ENCODE data around the gene KCNJ15.
"Not testable (repeated sequence)": the region's sequence is repeated elsewhere in the genome, so short reads cannot be mapped to it uniquely, and the experiment has no call there.

KCNJ15 gene

DNA sequence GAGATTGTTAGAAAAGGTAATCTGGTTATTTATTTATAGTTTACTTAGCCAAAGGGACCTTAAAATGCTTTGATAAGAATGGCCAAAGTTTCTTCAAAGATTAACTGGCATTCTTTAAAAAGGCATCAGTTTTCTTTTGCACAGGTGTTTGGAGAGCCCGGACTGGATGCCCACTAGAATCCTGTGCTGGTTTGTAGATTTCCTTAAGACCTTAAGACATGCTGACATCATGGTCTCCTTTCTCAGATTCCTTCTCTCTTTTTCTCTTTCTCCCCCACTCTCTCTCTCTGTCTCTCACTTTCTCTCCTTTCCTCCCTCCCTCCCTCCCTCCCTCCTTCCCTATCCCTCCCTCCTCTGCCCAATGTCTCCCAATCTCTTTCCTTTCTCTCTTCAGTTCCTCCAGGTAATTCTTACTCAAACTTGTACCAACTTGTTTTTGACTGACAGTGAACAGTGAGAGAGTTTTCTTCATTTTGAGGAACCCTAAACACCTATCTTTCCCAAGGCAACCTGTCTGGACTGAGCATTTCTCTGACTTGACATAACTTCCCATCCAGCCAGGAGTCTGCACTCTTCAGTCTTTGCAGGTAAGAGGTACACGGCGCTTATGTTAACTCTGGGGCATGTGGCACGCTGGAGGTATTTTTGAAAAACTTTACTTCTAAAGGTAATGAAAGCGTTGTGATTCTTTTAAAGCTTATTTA lies at the start of gene KCNJ15:
KCNJ15 (plus strand) TSS at position 393 of the 704 bp plus-strand sequence. CDS start 42,271 bp downstream, outside the sequence.
- DNase-seq, result no peak

DNA sequence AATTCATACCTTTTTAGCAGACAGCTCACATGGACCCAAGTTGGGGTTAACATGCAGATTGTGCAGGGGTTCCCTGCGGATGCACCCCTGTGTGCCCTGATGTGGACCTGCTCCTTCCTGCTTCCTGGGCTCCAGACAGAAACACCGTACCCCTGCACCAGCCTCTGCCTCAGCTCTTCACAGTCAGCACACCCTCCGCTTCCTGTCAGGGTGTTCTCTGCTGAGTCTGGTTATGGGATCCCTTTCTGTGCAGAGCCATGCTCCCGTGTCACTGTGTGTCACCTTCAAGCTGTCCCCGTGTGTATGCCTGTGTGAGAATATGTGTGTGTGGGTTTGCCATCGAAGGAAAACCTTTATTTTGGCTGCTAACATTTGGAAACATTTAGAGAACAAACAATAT lies 48.7 kb upstream of the KCNJ15 start:
- DNase-seq, result no peak

DNA sequence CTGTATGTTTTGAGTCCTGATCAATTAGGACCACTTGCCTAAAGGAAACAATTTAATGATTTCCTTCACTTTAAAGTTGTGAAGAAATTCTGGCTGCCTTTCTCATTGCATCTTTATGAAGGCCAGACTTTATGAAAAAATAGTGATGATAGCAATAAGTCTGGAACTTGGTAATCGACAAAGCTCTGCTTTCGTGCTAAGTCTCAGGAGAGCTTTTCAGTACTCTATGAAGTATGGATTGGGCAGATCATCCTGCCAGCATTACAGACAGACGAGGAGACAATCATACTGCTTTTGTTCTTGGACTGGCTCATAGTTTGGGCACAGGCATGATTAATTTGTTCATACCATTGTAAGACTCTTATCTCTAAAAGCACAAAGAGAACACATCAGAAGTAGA lies 45.5 kb upstream of the KCNJ15 start:
- no peak for DNase-seq

DNA sequence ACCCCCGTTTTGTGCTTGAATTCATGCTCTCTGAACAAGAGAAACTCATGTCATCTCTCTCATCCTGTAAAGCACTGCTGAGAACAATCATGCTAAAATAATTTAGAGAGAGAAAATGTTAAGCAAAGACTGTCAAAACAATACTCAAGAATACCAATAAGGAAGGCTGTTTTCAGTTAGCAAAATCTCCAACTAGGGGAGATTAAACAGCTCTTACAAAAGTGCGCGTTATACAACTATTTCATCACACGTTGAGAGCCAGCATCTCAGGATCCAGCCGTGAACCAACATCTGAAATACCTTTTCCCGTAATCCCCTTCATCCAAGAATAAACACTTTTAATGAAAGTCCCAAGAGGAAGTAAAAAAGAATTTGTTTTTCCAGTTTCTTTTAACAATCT lies 44.1 kb upstream of the KCNJ15 start:
- DNase-seq, result no peak

DNA sequence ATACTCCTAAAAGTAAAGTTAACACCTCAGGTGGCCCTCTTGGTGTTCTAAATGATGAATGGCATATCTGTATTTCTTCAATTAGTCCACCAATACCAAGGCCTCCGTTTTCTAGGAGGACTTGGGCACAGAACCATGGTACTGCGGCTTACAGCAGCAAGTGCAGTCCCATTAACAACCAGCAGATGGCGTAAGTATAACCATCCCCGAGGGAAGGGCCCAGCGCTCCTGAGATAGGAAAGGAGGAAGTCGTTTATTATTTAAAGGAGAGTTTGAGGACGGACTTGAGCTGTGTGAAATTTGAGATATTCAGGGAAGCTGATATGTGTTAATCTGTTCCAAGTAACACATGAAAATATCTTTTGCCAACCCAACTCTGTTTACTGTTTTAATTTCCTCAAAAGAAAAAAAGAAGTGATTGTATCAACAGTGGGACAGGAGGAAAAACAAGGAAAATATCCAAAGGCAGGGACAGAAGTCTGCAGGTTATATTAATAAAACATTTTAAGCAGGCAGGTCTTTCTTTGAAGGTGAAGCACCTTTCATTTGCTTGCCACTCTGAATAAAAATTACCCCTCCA lies 37.7 kb upstream of the KCNJ15 start:
- DNase-seq, result peak; percentile 62

DNA sequence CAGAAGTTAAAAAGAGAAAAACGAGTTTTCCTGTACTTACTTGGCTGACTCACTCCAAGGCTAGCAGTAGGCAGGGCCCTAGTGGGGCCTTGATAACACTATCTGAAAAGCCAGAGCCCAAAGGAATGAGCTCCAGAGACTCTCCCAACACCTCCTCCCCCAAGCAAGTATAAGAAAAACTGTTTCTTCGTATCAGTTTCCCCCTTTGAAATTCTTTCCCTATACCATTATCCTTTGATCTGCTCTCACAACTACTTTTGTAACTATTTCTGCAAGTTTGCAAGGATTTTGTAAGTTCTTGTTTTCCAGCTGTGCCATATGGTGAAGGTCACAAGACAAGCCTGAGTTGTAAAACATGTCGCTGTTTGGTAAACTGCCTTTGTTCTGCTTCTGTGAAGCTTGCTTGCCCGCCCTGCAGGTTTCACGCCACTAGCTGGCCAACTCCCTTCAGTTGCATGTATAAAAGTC lies 36.5 kb upstream of the KCNJ15 start:
- DNase-seq, result no peak

DNA sequence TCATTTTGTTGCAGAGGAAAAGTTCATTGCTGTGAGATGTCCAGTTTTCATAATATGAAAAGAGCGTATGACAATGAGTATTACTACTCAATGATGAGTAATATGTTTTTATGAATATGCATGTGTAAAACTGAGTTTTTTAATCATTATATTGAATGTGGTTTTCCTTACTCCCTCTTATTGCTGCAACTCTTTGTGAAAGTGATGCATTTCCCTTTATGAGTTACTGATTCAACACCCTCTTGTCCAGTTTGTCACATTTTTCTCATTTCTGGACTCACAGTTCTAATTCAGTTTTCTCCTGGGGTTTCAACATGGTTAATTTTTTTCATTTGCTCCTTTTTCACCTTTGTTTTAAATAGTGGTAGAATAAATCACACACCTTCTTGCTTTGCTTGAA lies 35.2 kb upstream of the KCNJ15 start:
- no peak for DNase-seq

DNA sequence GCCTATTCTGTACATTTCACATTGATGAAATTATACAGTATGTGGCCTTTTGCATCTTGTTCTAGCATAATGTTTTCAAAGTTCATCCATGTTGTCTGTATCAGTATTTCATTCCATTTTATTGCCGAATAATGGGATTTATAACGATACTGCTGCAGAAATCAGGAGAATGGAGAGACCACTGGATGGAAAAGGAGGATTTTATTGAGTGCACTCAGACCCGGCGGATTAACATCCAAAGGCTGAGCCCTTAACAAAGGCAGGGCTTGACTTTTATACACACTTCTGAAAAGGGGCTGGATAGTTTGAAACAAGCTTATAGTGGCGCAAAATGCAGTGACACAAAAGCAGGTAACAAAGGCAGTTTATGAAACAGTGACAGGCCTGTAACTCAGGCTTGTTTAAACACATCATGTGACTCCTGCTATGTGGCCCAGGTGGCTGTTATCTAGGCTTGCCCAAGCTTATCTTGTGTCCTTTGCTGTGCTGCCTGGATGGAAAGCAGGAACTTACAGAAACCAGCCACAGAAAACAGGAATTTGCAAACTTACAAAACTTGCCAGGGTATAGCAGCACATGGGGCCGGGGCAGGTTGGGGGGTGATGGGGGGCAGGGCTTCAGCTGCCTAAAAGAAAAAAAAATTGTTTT lies 32.8 kb upstream of the KCNJ15 start:
- DNase-seq, result no peak

DNA sequence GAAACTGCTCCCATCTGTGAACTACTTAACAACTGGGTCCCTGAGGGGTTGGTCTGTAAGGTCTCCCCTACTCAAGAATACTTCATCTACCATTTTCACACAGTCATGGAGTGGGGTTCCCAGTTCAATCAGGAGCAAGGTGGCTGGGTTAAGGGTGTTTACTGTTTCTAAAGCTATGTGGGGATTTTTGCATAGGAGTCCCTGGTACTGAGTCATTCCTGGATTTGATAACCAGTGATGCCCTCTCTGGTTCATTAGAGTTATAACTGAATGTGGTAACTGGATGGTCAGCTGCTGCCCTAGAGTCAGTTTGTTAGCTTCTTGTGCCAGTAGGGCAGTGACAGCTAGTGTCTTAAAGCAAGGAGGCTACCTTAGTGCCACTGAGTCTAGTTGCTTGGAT lies 29.4 kb upstream of the KCNJ15 start:
- DNase-seq, result no peak

DNA sequence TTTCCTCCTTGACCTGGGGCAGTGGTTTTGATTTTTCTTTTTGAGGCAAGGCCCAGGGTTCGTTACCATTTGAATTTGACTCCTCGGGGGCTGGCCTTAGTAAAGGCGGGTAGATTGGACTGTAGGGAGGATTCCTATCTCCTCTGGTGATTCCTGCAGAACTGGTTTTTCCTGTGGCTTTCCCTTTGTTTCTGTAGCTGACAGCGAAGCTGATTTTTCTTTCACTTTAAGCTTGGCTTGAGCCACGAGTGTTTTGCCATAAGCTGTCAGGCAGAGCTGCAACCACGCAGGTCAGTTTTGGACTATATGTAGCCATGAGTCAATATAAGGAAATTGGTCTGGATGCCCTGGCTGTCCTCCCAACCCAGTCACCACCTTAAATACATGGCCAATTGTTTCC lies 28.7 kb upstream of the KCNJ15 start:
- no peak for DNase-seq

DNA sequence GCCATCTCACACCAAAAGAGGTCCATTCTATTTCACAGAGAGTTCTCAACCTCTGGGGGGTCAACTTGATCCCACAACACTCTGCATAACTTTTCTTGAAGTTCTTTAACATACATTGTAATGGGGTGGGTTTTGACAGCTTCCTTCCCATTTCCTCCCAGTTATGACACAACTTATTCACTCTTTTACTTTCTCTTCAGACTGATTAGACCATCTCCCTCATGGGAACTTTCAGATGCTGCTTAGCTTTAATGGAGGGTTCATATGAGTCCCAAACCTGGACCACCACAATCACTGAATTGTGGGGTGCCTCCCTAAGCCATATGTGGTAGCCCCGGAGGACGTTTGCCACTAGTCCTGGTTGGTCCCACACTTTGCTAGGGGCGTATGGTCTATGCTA lies 28.3 kb upstream of the KCNJ15 start:
- DNase-seq, result no peak

DNA sequence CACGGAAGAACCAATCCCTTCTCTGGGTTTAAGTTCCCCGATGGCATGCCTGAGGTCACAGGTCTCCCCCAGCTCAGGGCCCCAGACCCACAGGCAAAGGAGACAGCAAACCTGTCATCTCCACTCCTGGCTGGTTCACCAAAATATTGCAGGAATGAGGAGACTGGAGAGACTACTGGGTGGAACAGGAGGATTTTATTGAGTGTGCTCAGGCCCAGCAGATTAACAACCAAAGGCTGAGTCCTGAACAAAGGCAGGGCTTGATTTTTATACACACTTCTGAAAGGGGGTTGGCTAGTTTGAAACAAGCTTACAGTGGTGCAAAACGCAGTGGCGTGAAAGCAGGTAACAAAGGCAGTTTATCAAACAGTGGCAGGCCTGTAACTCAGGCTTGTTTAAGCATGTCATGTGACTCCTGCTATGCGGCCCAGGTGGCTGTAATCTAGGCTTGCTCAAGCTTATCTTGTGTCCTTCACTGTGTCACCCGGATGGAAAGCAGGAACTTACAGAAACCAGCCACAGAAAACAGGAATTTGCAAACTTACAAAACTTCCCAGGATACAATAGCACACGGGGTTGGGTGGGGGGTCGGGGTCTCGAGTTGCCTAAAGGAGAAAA lies 27.4 kb upstream of the KCNJ15 start:
- no peak for DNase-seq

DNA sequence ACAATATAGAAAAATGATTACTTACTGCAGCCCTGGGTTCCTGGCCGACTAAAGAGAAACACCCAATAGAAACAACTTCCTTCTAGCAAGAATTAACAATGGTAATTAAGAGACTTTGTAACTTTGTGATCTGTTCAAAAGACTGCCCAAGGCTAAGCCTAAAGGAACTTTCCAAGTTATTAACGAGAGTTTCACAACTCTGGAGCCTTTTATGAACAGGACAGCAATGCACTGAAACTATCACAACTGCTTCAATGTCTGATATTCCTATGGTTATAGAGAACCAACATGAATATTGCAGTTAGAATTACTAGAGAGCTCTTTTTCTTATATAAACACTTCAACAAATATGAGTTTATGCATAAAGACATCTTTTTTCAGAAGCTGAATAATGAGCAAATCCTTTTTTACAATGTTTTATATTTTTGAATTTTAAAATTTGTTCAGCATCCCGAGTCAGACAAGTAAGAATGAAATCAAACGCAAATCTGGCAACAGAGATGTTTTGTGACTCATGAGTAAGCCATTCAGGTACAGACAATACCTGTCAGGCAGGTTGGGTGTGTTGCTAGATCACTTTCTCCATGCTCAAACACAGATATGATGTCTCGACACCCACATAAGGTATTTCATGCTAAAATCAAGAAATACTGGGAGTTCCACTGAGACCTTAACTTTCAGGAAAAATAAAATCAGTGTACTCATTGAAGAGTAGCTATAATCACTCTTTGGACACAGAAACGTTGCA lies 22.2 kb upstream of the KCNJ15 start:
- no peak for DNase-seq

DNA sequence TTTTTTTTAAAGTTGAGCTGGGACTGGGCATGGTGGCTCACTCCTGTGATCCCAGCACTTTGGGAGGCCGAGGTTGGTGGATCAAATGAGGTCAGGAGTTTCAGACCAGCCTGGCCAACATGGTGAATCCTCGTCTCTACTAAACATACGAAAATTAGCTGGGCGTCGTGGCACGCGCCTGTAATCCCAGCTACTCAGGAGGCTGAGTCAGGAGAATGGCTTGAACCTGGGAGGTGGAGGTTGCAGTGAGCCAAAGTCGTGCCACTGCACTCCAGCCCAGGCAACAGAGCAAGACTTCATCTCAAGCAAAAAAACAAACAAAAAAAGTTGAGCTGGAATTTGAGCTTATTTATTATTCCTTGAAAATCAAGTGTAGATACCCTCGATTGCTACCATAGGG lies 21.5 kb upstream of the KCNJ15 start:
- DNase-seq, result not testable (repeated sequence)

DNA sequence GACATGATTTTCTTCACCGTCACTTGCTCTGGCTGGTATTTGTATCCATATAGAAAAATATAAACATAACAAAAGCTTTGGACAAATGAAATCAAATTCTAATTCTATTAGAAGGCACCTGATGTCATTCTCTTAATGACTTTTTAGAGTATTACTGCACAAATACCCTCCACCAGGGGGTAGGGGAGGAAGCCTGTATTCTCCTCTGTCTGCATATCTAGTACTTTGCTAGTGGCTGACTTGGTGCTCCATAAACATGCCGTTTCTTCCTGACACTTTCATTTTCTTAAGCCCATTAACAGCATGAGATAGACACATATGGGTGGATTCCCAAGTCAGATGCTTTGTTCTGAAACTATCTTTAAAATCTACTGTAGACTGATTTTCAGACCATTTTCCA lies 20.6 kb upstream of the KCNJ15 start:
- DNase-seq, result no peak

DNA sequence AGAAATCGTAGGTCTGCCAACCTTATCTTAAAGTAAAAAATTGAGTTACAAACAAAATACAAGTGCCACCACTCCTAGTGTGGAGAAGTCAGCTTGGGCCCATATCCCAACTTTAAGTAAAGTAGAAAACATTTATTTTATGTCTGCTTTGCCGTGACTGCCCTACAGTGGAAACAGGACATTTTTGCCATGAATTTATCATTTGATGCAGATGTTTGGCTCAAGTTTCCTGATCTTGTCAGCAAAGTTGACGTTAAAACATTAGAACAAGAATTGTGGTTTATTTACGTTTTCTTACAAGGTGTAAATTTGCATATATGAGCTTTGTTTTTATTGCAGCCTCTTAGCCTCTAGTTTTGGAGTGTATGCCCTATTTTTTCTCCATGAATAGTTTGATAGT lies 17.1 kb upstream of the KCNJ15 start:
- DNase-seq, result no peak

DNA sequence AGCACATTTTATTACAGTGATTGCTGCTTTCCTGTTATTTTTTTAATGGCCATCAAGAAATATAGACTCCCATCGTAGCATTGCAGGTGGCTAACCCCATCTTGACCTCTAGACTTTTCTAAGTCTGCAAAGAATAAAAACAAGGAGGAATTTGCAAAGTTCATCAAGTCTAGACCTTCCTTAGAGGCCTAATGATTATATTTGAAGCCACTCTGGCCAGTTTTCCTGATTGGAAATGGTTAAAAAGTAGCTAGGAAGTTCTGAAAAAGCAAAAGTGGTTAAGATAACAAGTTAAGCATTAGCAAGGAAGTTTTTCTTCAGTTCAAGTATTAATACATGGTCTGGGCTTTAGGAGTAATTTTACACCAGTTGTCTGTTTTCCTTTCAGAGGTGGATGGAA lies 16.7 kb upstream of the KCNJ15 start:
- DNase-seq, result no peak

DNA sequence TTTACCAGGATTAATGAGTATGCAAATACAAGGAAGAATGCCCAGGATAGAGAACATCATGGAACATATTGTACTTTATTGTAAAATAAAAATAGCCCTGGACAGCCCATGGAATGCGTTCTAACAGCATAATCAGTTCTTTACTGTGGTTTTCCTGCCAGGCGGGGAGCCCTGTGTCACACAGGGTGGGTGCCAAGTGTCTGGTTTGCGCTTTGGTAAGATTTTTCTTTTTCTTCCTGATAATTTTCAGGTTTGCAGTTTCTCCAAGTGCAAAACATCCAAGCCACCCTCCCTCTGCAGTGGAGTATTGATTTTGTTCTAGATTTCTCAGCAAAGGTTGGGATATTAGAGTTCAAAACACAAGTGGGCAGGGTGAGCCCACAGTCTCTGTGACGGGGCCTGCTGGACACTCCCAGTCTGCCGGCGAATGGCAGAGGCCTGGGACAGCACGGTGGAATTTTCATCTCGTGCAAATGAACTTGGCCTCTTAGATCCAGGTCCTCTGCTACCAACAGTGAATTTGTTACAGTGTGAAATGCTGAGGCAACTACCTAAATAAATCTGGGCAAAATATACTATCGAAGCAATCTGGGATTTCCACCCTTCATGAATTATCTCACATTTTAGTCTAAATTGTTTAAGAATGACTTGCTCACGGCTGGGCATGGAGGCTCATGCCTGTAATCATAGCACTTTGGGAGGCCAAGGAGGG lies 15.6 kb upstream of the KCNJ15 start:
- DNase-seq, result no peak

DNA sequence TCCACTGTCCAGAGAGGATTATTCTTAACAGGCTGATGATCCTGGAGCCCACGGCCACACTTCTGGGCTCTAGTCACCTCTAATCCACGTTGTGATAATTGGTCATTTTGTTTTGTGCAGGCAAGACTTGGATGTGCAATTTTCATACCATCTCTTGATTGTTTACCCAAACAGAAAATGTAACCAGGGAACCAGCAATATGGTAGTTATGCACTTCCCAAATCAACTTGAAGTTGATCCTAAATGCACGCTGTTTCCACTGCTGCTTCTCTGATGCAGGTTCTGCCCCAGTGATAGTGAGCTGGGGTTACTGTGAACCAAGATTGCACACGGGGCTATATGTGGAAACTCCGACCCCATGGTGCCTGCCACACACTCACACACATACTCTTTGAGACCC lies 14.7 kb upstream of the KCNJ15 start:
- DNase-seq, result no peak

DNA sequence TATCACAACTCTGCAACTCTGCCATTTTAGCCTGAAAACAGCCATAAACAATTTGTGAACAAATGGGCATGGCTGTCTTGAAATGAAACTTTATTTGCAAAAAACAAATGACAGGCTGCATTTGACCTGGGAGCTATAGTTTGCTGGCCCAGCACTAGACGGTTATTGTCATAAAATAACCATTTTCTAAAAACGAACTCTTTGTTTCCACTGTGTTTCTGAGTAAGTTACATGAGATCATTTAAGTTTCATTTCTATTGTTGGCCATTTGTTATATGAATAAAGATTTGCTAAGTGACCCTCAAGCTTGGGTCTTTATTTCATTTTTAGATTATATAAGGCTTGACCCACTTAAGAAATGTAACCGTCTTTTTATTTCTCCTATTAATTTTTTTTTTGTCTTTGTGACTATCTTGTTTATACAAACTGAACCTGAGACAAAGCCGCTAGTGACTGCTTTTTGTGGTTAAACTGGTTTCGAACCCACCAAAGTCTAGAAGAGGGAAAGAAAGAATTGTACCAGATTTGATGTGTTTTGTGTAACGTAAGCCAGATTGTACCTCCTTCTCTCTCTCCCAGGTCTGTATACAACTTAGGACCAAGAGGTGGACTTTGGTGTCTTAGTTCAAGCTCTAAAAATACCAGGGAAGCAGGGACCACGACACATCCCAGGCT lies 12.9 kb upstream of the KCNJ15 start:
- DNase-seq, result no peak

DNA sequence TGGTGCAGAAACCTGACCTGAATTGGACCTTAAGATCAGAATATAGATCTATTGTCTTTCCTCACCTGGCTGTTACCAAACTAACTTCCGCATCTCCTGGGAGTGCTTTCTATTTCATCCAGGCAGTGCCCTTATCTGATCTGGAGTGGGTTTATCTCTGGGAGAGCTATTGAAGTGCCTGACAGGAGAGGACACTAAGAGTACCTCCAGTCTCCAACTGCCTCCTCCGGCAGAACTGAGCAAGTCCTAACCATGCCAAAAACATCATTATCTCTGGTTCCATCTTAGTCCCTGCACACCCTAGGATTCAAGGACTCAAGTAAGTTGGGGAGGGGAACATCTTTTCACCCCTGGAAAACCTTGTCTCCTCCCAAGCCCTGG lies 12.4 kb upstream of the KCNJ15 start:
- DNase-seq, result no peak
